H9 (cell line): Measurements from ENCODE around the gene ASIC1. TPM values are rescaled to one million over a fixed set of nuclear protein-coding genes. Genes with fewer than 3 reads are reported as not detected.
A peak's percentile ranks its signal among the peaks of the same experiment; 100 is the strongest.

Experiments used
- DNase-seq: peaks from one replicate; pipeline ENCODE4 v3.0.0-alpha.2; 2017
- H2AFZ ChIP-seq: one replicate; pipeline ENCODE4 v1.6.1; 2013; ENCODE audit warnings: mild to moderate bottlenecking, low read length, control low read depth, moderate library complexity
- H2AK5ac ChIP-seq: 2 replicates; pipeline ENCODE4 v1.6.1; 2013; ENCODE audit warnings: low read length, control low read depth, mixed read lengths; ENCODE audit not compliant: insufficient read length
- H2BK120ac ChIP-seq: one replicate; pipeline ENCODE4 v1.6.1; 2013; ENCODE audit warnings: low read depth, mild to moderate bottlenecking, low read length, control low read depth, inconsistent platforms; ENCODE audit not compliant: poor library complexity, severe bottlenecking
- H2BK12ac ChIP-seq: 2 replicates; pipeline ENCODE4 v1.6.1; 2013; ENCODE audit warnings: low read length, control low read depth, mixed read lengths, low read depth; ENCODE audit not compliant: insufficient read length
- H2BK15ac ChIP-seq: 2 replicates; pipeline ENCODE4 v1.6.1; 2013; ENCODE audit warnings: low read depth, low read length, control low read depth
- H2BK20ac ChIP-seq: one replicate; pipeline ENCODE4 v1.6.1; 2013; ENCODE audit warnings: low read depth, mild to moderate bottlenecking, low read length, control low read depth, inconsistent platforms; ENCODE audit not compliant: poor library complexity, severe bottlenecking
- H2BK5ac ChIP-seq: 2 replicates; pipeline ENCODE4 v1.6.1; 2013; ENCODE audit warnings: low read length, control low read depth, mixed read lengths; ENCODE audit not compliant: insufficient read length
- H3K14ac ChIP-seq: 2 replicates; pipeline ENCODE4 v1.6.1; 2013; ENCODE audit warnings: low read length, control low read depth; ENCODE audit not compliant: insufficient read depth
- H3K18ac ChIP-seq: 2 replicates; pipeline ENCODE4 v1.6.1; 2013; ENCODE audit warnings: low read depth, mild to moderate bottlenecking, mixed read lengths, low read length, control low read depth; ENCODE audit not compliant: insufficient read length
- H3K23ac ChIP-seq: 2 replicates; pipeline ENCODE4 v1.6.1; 2013; ENCODE audit warnings: low read length, control low read depth, mixed read lengths, low read depth; ENCODE audit not compliant: insufficient read length
- H3K23me2 ChIP-seq: 2 replicates; pipeline ENCODE4 v1.6.1; 2013; ENCODE audit warnings: low read depth, mild to moderate bottlenecking, mixed read lengths, low read length, control low read depth; ENCODE audit not compliant: insufficient read length, poor library complexity, severe bottlenecking
- H3K27ac ChIP-seq: 2 replicates; pipeline ENCODE4 v1.5.1; 2013; ENCODE audit warnings: low read length, control low read depth, mixed read lengths, low read depth; ENCODE audit not compliant: insufficient read length
- H3K27me3 ChIP-seq: 2 replicates; pipeline ENCODE4 v1.6.1; 2013; ENCODE audit warnings: low read length, control low read depth, inconsistent platforms; ENCODE audit not compliant: insufficient read depth
- H3K4ac ChIP-seq: 2 replicates; pipeline ENCODE4 v1.6.1; 2013; ENCODE audit warnings: low read depth, mild to moderate bottlenecking, control low read depth, inconsistent platforms, low read length, moderate library complexity
- H3K4me1 ChIP-seq: 2 replicates; pipeline ENCODE4 v1.6.1; 2013; ENCODE audit warnings: low read length, control low read depth, inconsistent platforms; ENCODE audit not compliant: insufficient read depth
- H3K4me2 ChIP-seq: 2 replicates; pipeline ENCODE4 v1.6.1; 2013; ENCODE audit warnings: low read length, control low read depth, mixed read lengths; ENCODE audit not compliant: insufficient read length, insufficient read depth
- H3K56ac ChIP-seq: 2 replicates; pipeline ENCODE4 v1.6.1; 2013; ENCODE audit warnings: low read depth, mild to moderate bottlenecking, mixed read lengths, low read length, control low read depth; ENCODE audit not compliant: insufficient read length
- H3K79me1 ChIP-seq: 2 replicates; pipeline ENCODE4 v1.6.1; 2013; ENCODE audit warnings: low read depth, mild to moderate bottlenecking, moderate library complexity, low read length, control low read depth, inconsistent platforms; ENCODE audit not compliant: insufficient read depth, poor library complexity, severe bottlenecking
- H3K79me2 ChIP-seq: 2 replicates; pipeline ENCODE4 v1.6.1; 2013; ENCODE audit warnings: low read length, control low read depth, inconsistent platforms; ENCODE audit not compliant: insufficient read depth
- H3K9ac ChIP-seq: 2 replicates; pipeline ENCODE4 v1.6.1; 2013; ENCODE audit warnings: low read length, control low read depth, mixed read lengths; ENCODE audit not compliant: insufficient read length; ENCODE audit errors: extremely low read depth
- H3K9me3 ChIP-seq: one replicate; pipeline ENCODE4 v1.6.1; 2013; ENCODE audit warnings: low read depth, low read length, inconsistent platforms; ENCODE audit not compliant: control insufficient read depth
- H3T11ph ChIP-seq: one replicate; pipeline ENCODE4 v1.6.1; 2013; ENCODE audit warnings: mild to moderate bottlenecking, low read length, control low read depth, inconsistent platforms
- H4K20me1 ChIP-seq: one replicate; pipeline ENCODE4 v1.6.1; 2013; ENCODE audit not compliant: control insufficient read depth, insufficient read length, insufficient read depth
- H4K5ac ChIP-seq: 2 replicates; pipeline ENCODE4 v1.6.1; 2013; ENCODE audit warnings: low read depth, mild to moderate bottlenecking, mixed read lengths, low read length, control low read depth; ENCODE audit not compliant: insufficient read length
- H4K8ac ChIP-seq: replicated peaks from 2 replicates; pipeline ENCODE4 v1.6.1; 2013; ENCODE audit warnings: low read length, control low read depth, mixed read lengths, low read depth; ENCODE audit not compliant: insufficient read length
- H4K91ac ChIP-seq: 2 replicates; pipeline ENCODE4 v1.6.1; 2013; ENCODE audit warnings: low read depth, mild to moderate bottlenecking, moderate library complexity, mixed read lengths, low read length, control low read depth; ENCODE audit not compliant: insufficient read length
- H3K27ac Mint-ChIP-seq, 3 experiments: 2 replicates in 2 of 3; 3 replicates in 1 of 3; pipeline ENCODE4 v1.8.0; 2020 to 2021; ENCODE audit warnings: mixed read lengths in 3 of 3, mild to moderate bottlenecking in 1 of 3, moderate library complexity in 1 of 3
- H3K27me3 Mint-ChIP-seq: 2 replicates; pipeline ENCODE4 v1.8.0; 2021; ENCODE audit warnings: low read depth, mild to moderate bottlenecking, moderate library complexity, mixed read lengths
- H3K36me3 Mint-ChIP-seq, 3 experiments: 2 replicates in 2 of 3; 3 replicates in 1 of 3; pipeline ENCODE4 v1.8.0; 2020 to 2021; ENCODE audit warnings: low read depth in 3 of 3, mixed read lengths in 3 of 3; ENCODE audit not compliant: insufficient read depth in 1 of 3
- H3K4me1 Mint-ChIP-seq, 2 experiments: 2 replicates each; pipeline ENCODE4 v1.8.0; 2020; ENCODE audit warnings: mixed read lengths in 2 of 2
- H3K4me3 Mint-ChIP-seq, 2 experiments: 2 replicates in 1 of 2; 3 replicates in 1 of 2; pipeline ENCODE4 v1.8.0; 2020 to 2021; ENCODE audit warnings: mild to moderate bottlenecking in 2 of 2, mixed read lengths in 2 of 2, moderate library complexity in 1 of 2
- H3K9me3 Mint-ChIP-seq, 2 experiments: 2 replicates in 1 of 2; 3 replicates in 1 of 2; pipeline ENCODE4 v1.8.0; 2020; ENCODE audit warnings: mild to moderate bottlenecking in 2 of 2, mixed read lengths in 2 of 2, moderate library complexity in 1 of 2
- CTCF ChIP-seq: fragments of 200-600 bp; sonication (generic); conservative IDR thresholded peaks from 3 replicates; pipeline ENCODE4 v1.8.0; 2021; ENCODE audit warnings: antibody characterized with exemption, mild to moderate bottlenecking
- WGBS: extraction: QIAGEN DNeasy Blood & Tissue Kit; methylation state at CpG from one replicate; pipeline ENCODE4 v1.1.7; 2013; ENCODE audit warnings: missing lambda C conversion rate, low lambda C conversion rate, mixed read lengths; ENCODE audit not compliant: insufficient read length; ENCODE audit errors: extremely low coverage; 5-methylcytosine and 5-hydroxymethylcytosine counted together
- total RNA-seq: library from RNA; stranded (reverse); gene quantifications from 2 replicates; pipeline ENCODE4 v1.2.1, GENCODE V29; 2021

Gene ASIC1
- total RNA-seq, 1 experiment from 2014 or later: 3.9 TPM

- H2AFZ ChIP-seq: no peak overlapping the region
- peak overlapping the region in 1 of 2 experiments; percentile 45; a peak in 2 of 5 replicates for H3K4me3 Mint-ChIP-seq
- no peaks in the 10 kb centered on the region for H3K9me3 Mint-ChIP-seq
- no peaks in the 10 kb centered on the region for H3K27me3 ChIP-seq
- WGBS: no CpG with 5 or more reads among the region's 9 CpGs
- no peak overlapping the region for H2BK12ac ChIP-seq
- no peak overlapping the region for H4K91ac ChIP-seq
- H3K27ac ChIP-seq: no peak overlapping the region
- no peak overlapping the region for H2AK5ac ChIP-seq
- H3K27ac Mint-ChIP-seq: no peak overlapping the region; a peak in 1 of 7 replicates
- H2BK120ac ChIP-seq: no peak overlapping the region
- peaks cover 24 to 34% of the 10 kb centered on the region in 2 experiments for H3K4me1 Mint-ChIP-seq
- H3K27me3 Mint-ChIP-seq: peaks cover 2% of the 10 kb centered on the region; the same call in 1 of the 2 replicates
- no peak overlapping the region for H2BK5ac ChIP-seq
- H4K8ac ChIP-seq: no peak overlapping the region
- H2BK20ac ChIP-seq: no peak overlapping the region
- no peaks in the 10 kb centered on the region for H4K20me1 ChIP-seq
- no peak overlapping the region for H3K18ac ChIP-seq
- H3K79me2 ChIP-seq: no peaks in the 10 kb centered on the region
- H3K9me3 ChIP-seq: no peaks in the 10 kb centered on the region
- H3K23ac ChIP-seq: no peak overlapping the region
- H2BK15ac ChIP-seq: no peak overlapping the region
- H4K5ac ChIP-seq: no peak overlapping the region
- no peaks in the 10 kb centered on the region for H3K79me1 ChIP-seq
- no peak overlapping the region for H3K4ac ChIP-seq
- H3K14ac ChIP-seq: no peak overlapping the region
- no peak overlapping the region for H3K4me2 ChIP-seq
- no peak overlapping the region for H3K56ac ChIP-seq
- no peaks in the 10 kb centered on the region for H3K36me3 Mint-ChIP-seq
- H3K4me1 ChIP-seq: no peaks in the 10 kb centered on the region; the same call in 1 of the 2 replicates
- TF ChIP-seq CTCF: peak; percentile 95
- H3K23me2 ChIP-seq: no peaks in the 10 kb centered on the region
- H3K9ac ChIP-seq: no peak overlapping the region
- H3T11ph ChIP-seq: no peak overlapping the region
- DNase-seq: peak; percentile 88
Measured at GRCh38 chr12:50070314-50071060, 13.1 kb downstream of the ASIC1 start.
